ENCODE measurements around the gene POP7. TPM values are rescaled to one million over a fixed set of nuclear protein-coding genes. Genes with fewer than 3 reads are reported as not detected.
A peak's percentile ranks its signal among the peaks of the same experiment; 100 is the strongest.

Gene POP7
- total RNA-seq, 4 donors from 2014 or later: 51.3 to 72.7 (median 70.3) TPM

DNA sequence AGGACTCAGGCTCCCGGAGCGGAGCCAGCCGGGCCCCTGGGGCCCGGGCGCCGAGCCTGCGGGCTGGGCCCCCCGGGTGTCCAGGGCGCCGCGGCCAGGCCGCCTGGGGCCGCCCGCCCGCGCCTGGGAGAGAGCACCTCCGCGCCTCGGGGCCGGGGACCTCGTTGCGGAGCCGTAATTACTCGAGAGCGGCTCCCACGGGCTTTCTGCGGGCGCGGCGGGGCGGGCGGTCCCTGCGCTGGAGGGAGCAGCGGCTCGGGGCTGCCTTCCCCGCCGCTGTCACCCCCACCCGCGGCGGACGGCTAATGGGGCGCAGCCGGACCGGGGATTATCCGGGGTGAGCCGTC lies 30.8 kb upstream of the POP7 start:
- intact Hi-C loops (cut with DNase I; ENCODE audit: low total_unique reads): no loop called here
- H3K4me3 ChIP-seq (ENCODE audit: low read depth, poor library complexity, severe bottlenecking): peak overlapping the region; percentile 86
- 0% methylated on average over 34 of the region's 46 CpGs; no CpG with 5 or more reads in 1 of the 2 donors for WGBS, 2 donors
- no peak for DNase-seq (ENCODE audit: low spot score in 2 of 2)
- TF ChIP-seq, protein P1, sequence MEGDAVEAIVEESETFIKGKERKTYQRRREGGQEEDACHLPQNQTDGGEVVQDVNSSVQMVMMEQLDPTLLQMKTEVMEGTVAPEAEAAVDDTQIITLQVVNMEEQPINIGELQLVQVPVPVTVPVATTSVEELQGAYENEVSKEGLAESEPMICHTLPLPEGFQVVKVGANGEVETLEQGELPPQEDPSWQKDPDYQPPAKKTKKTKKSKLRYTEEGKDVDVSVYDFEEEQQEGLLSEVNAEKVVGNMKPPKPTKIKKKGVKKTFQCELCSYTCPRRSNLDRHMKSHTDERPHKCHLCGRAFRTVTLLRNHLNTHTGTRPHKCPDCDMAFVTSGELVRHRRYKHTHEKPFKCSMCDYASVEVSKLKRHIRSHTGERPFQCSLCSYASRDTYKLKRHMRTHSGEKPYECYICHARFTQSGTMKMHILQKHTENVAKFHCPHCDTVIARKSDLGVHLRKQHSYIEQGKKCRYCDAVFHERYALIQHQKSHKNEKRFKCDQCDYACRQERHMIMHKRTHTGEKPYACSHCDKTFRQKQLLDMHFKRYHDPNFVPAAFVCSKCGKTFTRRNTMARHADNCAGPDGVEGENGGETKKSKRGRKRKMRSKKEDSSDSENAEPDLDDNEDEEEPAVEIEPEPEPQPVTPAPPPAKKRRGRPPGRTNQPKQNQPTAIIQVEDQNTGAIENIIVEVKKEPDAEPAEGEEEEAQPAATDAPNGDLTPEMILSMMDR (IDR thresholded peaks at IDR 0.05): no peak

DNA sequence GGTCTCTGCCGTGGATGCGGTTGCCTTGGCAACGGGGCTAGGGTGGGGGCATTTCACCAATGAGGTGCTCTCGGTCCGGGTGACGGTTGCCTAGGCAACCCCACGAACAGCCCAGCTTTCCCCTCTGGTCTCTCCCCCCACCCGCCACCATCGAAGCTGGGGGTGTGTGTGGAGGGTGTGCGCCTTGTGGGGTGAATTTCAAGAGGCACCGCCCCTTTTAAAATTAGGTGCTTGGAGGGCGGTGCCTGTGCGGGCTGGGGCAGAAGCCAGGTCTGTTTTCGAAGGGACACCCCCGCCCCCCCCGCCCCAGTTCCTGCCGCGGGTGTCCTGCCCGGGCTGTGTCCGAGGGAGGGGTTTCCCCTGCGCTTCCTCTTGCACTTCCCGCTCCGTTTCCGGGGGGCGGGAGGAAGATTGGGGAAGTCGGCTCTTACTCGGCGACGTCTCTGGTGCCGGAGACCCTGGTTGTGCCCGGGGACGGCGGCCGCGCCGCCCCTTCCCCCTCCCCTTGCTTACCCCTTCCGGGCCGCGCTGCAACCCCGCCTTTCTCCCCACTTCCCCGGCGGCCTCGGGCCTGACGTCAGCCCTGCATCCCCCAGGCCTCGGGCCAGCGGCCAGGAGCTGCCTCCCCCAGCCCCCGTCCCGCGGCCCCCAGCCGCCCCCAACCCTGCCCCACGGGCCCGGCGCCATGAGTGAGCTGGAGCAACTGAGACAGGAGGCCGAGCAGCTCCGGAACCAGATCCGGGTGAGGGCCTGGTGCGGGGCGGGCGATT lies 30.2 kb upstream of the POP7 start:
- 0 to 1% methylated on average over 11 to 26 of the region's 59 CpGs for WGBS, 2 donors
- peak overlapping the region; percentile 86 for H3K4me3 ChIP-seq (ENCODE audit: low read depth, poor library complexity, severe bottlenecking)
- DNase-seq (ENCODE audit: low spot score in 2 of 2): peak; percentile 83 to 97
- intact Hi-C loops (cut with DNase I; ENCODE audit: low total_unique reads): no loop called here
- no peak for TF ChIP-seq POLR2A (IDR thresholded peaks at IDR 0.05)
- TF ChIP-seq, protein P1 (IDR thresholded peaks at IDR 0.05): no peak

DNA sequence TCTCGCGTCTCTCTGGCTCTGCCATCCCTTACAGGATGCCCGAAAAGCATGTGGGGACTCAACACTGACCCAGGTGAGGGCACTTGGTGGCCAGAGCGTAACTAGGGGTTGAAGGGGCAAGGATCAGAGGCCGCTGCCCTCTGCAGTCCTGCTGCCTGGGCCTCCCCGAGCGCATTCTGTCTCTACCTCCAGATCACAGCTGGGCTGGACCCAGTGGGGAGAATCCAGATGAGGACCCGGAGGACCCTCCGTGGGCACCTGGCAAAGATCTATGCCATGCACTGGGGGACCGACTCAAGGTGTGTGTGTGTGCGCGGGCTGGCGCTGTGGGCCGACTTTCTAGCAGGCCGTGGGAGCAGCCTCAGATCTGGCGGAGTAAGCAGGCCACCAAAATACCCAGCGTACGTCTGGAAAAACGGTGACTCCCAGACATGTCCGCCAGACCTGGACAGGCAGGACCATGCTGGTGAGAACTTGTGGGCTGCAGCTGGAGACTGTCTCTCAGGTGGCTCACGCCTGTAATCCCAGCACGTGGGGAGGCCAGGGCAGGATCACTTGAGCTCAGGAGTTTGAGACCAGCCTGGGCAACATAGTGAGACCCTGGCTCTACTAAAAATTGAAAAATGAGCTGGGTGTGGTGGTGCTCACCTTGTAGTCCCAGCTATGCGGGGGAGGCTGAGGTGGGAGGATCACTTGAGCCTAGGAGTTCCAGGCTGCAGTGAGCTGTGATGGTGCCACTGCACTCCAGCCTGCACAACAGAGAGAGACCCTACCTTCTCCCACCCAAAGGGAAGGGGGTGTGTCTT lies 29.2 kb upstream of the POP7 start:
- 75 to 79% methylated on average over 19 to 23 of the region's 23 CpGs for WGBS, 2 donors
- DNase-seq (ENCODE audit: low spot score in 2 of 2): no peak
- intact Hi-C loops (cut with DNase I; ENCODE audit: low total_unique reads): no loop called here

DNA sequence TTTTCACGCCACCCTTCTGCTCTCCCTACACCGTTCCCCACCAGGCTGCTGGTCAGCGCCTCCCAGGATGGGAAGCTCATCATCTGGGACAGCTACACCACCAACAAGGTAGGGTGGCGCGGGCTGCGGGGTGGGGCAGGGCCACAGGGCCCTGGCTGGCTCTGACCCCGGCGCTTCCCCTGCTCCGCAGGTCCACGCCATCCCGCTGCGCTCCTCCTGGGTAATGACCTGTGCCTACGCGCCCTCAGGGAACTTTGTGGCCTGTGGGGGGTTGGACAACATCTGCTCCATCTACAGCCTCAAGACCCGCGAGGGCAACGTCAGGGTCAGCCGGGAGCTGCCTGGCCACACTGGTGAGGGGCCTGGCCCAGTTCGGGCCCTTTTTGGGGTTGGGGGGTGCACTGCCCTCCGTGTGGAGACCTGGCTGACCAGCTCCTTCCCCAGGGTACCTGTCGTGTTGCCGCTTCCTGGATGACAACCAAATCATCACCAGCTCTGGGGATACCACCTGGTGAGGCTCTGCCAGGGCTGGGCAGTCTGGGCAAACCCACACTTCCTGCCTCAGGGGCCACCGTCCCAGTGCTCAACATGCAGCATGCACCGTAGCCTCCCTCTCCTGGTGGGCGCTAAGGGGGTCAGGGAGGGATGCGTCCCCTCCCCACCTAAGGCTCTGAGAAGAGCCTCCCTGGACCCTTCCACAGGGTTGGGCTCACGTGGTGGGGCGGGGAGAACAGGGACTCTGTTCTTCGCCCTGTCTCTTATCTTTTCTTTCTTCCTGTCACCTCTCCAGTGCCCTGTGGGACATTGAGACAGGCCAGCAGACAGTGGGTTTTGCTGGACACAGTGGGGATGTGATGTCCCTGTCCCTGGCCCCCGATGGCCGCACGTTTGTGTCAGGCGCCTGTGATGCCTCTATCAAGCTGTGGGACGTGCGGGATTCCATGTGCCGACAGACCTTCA lies 28.3 kb upstream of the POP7 start:
- intact Hi-C loops (cut with DNase I; ENCODE audit: low total_unique reads): no loop called here
- DNase-seq (ENCODE audit: low spot score in 2 of 2): no peak
- no peak overlapping the region for H3K4me3 ChIP-seq (ENCODE audit: low read depth, poor library complexity, severe bottlenecking)
- WGBS, 2 donors: 87 to 94% methylated on average over 29 to 36 of the region's 36 CpGs
- no peak for TF ChIP-seq POLR2A (IDR thresholded peaks at IDR 0.05)
- TF ChIP-seq, protein P1 (IDR thresholded peaks at IDR 0.05): no peak

More for the DNA sequence above, 29.2 kb upstream of the POP7 start:
- no peak overlapping the region for H3K4me3 ChIP-seq (ENCODE audit: low read depth, poor library complexity, severe bottlenecking)
- TF ChIP-seq POLR2A (IDR thresholded peaks at IDR 0.05): no peak

DNA sequence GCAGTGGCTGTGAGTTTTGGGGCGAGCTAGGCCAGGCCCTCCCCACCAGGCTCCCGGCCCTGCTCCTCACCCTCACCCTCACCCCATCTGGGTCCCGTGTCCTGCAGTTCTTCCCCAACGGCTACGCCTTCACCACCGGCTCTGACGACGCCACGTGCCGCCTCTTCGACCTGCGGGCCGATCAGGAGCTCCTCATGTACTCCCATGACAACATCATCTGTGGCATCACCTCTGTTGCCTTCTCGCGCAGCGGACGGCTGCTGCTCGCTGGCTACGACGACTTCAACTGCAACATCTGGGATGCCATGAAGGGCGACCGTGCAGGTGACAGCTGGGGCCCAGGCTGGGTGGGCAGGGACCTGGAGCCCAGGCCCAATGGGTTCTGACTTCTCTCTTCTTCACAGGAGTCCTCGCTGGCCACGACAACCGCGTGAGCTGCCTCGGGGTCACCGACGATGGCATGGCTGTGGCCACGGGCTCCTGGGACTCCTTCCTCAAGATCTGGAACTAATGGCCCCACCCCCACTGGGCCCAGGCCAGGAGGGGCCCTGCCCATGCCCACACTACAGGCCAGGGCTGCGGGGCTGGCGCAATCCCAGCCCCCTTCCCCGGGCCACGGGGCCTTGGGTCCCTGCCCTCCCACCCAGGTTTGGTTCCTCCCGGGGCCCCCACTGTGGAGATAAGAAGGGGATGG lies 27.5 kb upstream of the POP7 start:
- WGBS, 2 donors: 65 to 70% methylated on average over 34 to 35 of the region's 35 CpGs
- TF ChIP-seq, protein P1 (IDR thresholded peaks at IDR 0.05): no peak
- TF ChIP-seq POLR2A (IDR thresholded peaks at IDR 0.05): no peak
- intact Hi-C loops (cut with DNase I; ENCODE audit: low total_unique reads): no loop called here
- no peak for DNase-seq (ENCODE audit: low spot score in 2 of 2)
- H3K4me3 ChIP-seq (ENCODE audit: low read depth, poor library complexity, severe bottlenecking): no peak overlapping the region
